ENCODE measurements around the gene ZNF491.
"Not testable (repeated sequence)": the region's sequence is repeated elsewhere in the genome, so short reads cannot be mapped to it uniquely, and the experiment has no call there.

Gene ZNF491

GRCh38 chr19:11807099-11807380, 8.7 kb downstream of the ZNF491 start:
- DNase-seq = no peak

- no peak for DNase-seq
These were observed 15.3 kb downstream of the ZNF491 start for GRCh38 chr19:11813703-11814028.

DNA sequence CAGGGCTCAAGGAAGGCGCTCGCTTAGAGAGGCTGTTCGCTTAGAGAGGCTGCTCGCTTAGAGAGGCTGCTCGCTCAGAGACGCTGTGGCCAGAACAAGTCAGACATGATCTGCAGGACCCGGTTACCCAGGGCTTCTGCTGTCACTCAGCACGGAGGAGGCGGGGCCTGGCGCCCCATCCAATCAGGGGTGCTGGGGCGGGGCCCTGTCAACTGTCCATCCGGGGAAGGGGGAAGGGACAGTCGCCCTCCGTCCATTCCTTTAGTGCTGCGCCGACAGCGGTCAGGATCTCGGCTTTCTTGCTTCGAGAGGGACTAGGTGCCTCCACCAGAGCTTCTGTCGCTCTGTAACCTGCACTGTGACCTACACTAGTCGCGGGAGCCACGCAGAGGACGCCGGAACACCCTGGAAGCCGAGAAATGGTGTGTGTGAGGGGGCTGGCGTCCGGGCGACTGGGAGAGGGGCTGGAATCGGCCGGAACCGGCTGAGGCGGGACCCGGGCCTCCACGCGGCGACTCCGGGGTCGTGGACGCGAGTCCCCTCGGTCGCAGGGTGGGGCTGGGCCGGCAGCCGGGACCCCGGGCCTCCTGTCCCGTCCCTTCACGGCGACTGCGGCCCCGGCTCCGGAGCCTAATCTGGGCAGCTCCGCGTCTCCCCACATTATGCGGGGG, 15.8 kb downstream of the ZNF491 start, which contains the start of gene ZNF440:
ZNF440 (plus strand) TSS at position 245 of the 671 bp plus-strand sequence; CDS start at position 420, 175 bp downstream.
- DNase-seq = no peak

- DNase-seq = no peak
These were observed 16.3 kb downstream of the ZNF491 start for GRCh38 chr19:11814700-11815035.

GRCh38 chr19:11821474-11822109, 23.3 kb downstream of the ZNF491 start:
- DNase-seq = no peak

DNA sequence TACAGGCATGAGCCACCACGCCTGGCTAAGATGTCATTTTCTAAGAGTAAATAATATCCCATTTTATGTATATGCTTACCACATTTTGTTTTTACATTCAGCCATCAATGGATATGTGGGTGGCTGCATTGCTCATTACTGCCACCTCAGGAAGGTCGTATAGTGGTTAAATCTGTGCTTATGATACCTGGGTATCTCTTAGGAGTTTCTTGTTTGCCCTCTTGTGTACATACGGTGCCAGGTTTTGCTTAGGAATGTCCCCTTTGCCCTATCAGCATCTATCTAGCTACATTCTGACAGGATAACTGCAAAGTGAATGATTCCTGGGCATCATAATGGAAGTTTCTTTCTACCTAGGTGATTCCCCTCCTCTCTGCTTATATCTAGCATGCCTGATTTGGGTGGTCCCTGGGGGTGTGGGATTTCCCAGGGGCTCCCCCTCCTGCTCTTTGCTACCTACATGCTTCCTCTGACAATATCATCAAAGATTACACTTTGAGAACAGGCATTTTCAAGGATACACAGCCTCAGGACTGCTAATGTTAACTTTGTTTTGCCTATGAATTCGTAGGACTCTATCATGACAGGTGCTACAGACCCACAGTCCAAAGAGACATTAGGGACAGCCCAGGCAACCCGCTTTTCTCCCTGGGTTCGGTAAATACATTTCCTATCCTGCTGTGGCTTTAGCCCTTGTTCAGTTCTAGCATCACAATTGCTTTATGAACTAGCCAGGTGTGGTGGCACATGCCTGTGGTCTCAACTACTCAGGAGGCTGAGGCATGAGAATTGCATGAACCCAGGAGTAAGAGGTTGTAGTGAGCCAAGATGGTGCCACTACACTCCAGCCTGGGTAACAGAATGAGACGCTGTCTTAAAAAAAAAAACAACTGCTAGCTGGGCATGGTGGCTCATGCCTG, 30.9 kb downstream of the ZNF491 start:
- DNase-seq = not testable (repeated sequence)

DNA sequence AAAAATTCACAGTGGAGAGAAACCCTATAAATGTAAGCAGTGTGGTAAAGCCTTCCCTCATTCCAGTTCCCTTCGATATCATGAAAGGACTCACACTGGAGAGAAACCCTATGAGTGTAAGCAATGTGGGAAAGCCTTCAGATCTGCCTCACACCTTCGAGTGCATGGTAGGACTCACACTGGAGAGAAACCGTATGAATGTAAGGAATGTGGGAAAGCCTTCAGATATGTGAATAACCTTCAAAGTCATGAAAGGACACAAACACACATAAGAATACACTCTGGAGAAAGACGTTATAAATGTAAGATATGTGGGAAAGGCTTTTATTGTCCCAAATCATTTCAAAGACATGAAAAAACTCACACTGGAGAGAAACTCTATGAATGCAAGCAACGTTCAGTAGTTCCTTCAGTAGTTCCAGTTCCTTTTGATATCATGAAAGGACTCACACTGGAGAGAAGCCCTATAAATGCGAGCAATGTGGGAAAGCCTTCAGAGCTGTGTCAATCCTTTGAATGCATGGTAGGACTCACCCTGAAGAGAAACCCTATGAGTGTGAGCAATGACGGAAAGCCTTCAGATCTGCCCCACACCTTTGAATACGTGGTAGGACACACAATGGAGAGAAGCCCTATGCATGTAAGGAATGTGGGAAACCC, 34.1 kb downstream of the ZNF491 start:
- DNase-seq = no peak

- DNase-seq = no peak
These were observed 35.2 kb downstream of the ZNF491 start for GRCh38 chr19:11833541-11833940.

DNA sequence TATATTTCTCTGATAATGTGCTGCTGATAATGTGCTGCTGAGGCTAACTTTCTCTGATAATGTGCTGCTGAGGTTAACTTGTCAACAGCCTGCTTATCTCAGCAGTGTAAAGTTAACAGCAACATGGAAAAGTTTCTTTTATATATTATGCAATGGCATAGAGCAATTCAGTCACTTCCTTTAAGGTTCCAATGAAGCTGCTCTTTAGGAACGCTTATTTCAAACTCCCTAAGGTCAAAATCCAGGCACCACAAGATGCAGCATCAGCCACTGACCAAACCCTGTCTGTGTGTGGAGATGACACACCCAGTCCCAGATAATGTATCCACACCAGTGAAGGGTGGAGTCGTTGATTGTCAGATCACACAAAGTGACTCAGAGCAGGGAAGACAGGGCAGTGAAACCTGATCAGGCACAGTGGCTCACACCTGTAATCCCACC, 37.3 kb downstream of the ZNF491 start:
- DNase-seq = not testable (repeated sequence)

DNA sequence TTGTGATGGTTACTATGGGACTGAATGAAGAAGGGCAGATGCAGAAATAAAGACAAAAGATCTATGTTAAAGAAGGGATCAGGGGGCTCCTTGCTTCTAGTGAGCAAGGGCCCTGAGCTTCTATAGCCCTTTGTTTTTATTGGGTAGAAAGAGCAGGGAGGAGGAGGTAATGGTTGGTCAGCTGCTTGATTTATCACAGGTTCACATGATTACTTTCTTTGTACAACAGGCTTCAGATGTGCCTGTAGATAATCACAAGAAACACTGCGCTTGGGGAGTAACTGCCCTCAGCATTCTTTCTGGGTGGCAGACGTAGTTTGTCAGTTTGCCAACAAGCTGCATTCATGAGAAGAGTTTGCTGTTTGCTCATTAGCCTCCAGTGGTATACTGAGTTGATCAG, 45.4 kb downstream of the ZNF491 start:
- no peak for DNase-seq

- not testable (repeated sequence) for DNase-seq
These were observed 49.3 kb downstream of the ZNF491 start for GRCh38 chr19:11847615-11848014.

GRCh38 chr19:11848200-11848593, 49.9 kb downstream of the ZNF491 start:
- no peak for DNase-seq

DNA sequence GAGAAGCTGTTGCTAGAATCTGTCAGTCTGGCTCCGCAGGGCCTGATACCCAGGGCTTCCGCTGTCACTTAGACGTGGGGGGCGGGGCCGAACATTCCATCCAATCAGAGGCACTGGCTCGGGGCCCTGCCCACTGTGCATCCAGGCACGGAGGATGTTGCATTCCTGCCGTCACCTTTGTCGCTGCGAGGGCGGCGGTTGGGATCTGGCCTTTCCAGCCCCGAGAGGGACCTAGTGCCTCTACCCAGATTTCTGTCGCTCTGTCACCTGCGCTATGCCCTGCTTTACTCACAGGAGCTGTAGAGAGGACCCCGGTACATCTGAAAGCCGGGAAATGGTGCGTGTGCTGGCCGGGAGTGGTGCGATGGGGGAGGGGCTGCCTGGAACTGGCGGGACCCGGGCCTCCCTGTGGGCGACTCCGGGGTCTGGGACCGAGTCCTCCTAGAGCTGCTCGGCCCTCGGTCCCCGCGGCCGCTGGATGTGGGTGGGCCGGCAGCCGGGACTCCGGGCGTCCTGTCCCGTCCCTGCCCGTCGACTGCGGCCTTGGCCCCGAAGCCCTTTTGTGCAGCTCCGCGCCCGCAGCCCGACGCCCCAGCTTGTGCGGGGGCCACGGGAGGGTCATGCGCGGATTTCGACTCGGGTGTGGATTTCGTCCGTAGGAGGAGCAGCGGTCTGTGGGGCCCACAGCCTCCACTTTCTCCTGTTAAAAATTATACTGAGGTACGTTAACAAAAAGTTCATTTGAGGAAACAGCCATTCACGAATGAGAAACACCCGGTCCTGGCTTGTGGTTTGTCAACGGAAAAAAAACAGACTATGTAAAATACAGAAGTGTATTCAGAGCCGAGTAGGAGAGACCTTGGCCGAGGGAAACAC, 50.5 kb downstream of the ZNF491 start, which contains the start of gene ZNF439:
ZNF439 (plus strand) TSS at position 133 of the 876 bp plus-strand sequence; CDS start at position 275, 142 bp downstream.
- DNase-seq = no peak

GRCh38 chr19:11850289-11850688, 52.0 kb downstream of the ZNF491 start:
- DNase-seq = not testable (repeated sequence)

GRCh38 chr19:11853358-11853757, 55.0 kb downstream of the ZNF491 start:
- DNase-seq = no peak

DNA sequence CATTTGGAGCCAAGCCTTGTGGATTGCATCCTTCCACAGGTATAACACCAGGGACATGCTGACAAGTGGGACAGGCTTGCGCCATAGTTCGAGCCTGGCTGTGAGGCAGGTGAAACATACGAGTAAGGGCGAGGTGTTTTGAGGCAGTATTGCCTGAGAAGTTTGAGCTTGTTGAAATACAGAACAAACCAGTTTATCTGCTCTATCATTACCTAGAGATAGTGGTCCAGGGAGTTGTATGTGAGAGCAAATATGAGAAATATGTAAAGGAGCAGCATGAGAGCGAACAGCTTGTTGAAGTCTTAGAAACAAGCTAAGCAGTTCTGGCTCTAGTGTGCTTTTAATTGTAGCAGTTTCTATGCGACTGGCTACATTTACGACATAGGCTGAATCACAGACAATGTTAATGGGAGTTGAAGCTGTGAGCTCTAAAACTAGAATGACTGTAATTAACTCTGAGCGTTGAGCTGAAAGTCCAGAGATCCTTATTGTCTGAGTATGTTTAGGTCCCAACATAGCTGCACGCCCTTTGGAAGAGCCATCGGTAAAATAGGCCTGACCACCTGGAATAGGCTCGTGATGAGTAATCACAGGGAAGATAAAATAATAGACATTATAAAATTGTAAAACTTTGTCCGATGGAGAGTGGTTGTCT, 58.4 kb downstream of the ZNF491 start:
- no peak for DNase-seq

All from NK-92 treated with Interleukin-12 subunit alpha and Interleukin-12 subunit beta, amount 100 ng/mL, for 24 hours (cell line).